HG03460 (cell line): ENCODE results near the gene AHRR.
"Not testable (repeated sequence)": the region's sequence is repeated elsewhere in the genome, so short reads cannot be mapped to it uniquely, and the experiment has no call there.

Experiments used
- ATAC-seq: cut with Tn5 transposase; IDR thresholded peaks from one replicate; pipeline ENCODE4 v1.9.1; 2021; ENCODE audit not compliant: unreplicated experiment

The AHRR gene

GRCh38 chr5:362978-363765 lies 41.7 kb downstream of the AHRR start:
- ATAC-seq: no peak

DNA sequence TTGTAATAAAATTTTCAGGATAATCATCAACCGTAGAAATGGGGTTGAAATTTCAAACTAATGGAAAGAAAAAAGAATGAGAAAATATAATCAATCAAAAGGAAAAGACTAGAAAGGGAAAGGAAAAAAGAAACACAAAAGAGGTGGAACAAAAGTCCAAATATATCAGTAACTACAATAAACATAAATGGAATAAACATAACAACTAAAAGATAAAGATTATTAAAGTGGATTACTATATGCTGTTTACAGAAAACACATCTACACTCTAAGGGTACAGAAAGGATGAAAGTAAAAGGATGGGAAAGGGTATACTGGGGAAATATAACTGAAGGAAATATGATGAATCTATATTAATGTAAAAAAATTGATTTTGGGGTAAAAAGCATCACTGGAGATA lies 43.0 kb downstream of the AHRR start:
- no peak for ATAC-seq

- no peak for ATAC-seq
Observed at GRCh38 chr5:366541-367357, 45.2 kb downstream of the AHRR start.

GRCh38 chr5:367358-368130 lies 46.0 kb downstream of the AHRR start:
- ATAC-seq: no peak

DNA sequence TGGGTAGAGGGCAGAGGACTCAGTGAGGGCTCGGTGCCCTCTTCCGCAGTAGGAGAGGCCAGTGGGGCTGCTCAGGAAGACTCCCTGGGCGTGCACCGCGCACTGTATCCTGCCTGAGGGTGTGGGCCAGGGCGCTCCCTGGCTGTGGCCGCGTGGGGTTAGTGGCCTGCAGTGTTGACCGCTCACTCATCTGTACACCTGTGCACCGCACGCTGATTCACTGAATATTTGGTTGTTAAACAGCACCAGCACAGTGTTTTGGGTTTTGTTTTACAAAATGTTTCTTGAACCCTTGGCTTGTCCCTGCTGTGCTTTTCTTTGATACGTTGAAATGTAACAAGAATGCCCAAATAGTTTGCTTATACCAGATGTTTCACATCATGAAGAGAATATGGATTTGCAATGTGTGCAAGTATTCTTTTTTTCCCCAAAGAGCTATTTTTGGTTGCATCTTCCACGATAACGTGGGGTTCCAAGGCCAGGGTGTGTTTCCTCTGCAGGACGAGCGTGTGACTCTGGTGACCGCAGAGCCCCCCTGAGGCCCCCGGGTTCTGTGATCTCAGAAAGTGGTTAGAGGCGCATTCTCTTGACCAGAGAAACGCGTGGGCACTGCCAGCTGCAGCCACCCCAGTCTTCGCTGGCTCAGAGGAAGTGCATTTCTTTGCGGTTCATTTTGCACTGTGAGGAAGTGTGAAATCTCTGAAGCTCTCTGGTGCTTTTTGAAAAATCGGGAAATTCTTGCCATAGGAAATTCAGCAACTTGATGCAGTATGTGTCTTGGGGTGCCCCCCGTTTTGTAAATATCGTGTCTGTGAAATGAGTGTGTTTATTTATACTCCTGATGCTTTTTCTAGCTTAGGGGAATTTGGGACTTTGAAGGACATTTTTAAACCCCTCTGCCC lies 46.9 kb downstream of the AHRR start:
- peak; percentile 51 for ATAC-seq

- peak; percentile 31 for ATAC-seq
Observed at GRCh38 chr5:369151-369868, 47.8 kb downstream of the AHRR start.

- ATAC-seq: not testable (repeated sequence)
Observed at GRCh38 chr5:369869-370236, 48.3 kb downstream of the AHRR start.

- no peak for ATAC-seq
Observed at GRCh38 chr5:370311-370958, 48.9 kb downstream of the AHRR start.

- ATAC-seq: no peak
Observed at GRCh38 chr5:370959-371810, 49.7 kb downstream of the AHRR start.

DNA sequence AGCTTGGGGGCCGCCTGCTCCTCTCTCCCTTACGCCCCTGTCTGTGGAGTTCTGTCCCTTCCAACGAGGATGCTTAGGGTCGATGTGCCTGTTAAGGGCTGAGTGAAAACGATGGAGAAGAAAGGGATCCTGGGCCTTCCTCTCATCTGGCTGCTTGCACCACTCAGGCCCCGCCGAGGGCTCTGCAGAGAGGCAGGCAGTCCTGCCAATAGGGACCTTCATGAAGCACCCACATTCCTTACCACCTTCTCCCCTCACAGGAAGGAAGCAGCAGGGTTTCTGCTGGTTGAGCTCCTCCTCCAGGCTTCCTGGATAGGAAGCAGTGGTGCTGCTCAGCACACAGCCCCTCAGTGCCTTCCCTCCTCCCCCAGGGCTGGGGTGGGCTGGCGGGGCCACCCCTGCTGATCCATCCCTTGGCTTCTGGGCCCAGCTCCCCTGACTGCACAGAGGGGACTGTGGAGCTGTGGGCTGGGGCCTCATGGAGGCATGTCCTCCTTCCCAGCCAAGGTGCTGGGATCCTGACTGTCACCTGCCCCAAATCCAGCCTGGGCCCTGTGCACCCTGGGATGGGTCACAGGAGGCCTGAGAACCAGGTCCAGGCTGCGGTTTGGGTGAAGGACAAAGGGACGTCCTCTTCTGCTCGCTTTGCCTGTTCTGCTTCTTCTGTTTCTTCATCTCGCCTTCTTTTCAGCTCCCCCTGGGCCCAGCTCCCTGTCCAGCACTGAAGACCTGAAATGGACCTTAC lies 50.5 kb downstream of the AHRR start:
- no peak for ATAC-seq

GRCh38 chr5:372556-372995 lies 51.1 kb downstream of the AHRR start:
- ATAC-seq: no peak

DNA sequence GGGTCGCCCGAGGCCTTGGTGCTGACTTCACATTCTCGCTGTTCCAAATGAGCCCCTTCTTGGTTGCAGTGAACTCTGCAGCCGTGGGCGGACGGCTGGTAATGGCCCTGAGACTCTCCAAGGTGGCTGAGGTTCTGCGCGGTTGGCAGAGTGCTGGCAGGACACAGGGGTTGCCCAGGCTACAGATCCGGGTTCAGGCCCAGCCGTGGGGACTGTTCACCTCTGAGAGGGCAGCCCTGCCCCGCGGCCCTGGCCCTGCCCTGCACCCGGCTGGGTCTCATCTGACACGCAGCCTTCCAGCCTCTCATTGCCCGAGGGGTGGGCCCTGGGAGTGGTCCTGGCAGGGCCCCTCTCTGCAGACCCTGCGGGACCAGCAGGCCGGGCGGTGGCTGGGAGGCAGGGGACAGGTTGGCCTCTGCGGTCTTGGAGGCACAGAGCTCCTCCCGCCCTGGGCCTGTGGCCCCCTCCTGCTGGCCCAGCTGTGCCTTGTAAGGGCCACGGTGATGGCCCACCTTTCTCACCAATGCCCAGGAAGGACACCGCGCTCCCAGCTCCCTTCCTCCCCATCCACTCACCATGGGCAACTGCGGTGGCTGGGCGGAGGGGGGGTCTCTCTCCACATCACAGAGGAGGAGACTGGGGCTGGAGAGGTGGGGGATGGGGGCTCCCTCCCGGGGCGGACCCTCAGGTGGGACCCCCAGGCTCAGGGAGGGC lies 51.6 kb downstream of the AHRR start:
- peak; percentile 4 for ATAC-seq

- ATAC-seq: peak; percentile 31
Observed at GRCh38 chr5:373710-374602, 52.4 kb downstream of the AHRR start.

DNA sequence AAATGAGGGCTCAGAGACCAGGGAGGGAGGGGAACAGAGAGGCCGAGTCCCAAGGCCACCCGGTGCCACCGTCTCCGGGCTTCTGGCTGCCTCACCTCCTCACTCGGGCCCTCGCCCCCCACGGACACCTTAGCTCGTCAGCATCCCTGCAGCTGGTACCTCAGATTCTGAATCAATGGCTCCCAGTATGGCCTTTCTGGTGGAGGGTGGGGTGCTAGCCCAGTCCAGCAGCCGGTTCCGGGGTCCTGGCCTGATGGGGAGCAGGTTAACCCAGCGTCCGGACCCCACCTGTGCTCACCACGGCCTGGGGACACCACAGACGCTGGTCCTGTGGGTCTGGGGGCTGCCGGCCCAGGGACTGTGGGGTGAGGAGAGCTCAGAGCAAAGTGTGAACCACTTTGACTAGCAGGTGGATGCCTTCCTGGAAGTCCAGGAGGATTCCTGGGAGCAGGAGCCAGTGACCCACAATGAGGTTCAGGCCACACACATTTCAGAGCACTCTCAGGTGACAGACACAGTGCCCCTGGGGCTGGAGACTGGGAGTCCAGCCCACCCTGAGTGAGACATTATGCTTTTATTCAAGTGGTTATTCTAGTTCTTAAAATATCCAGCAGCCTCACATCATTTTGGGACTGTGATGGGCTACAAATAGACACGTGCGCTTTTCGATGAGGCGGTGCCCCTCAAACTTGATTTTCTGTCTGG lies 53.3 kb downstream of the AHRR start:
- ATAC-seq: no peak

- no peak for ATAC-seq
Observed at GRCh38 chr5:375336-375920, 53.9 kb downstream of the AHRR start.
